ENCODE results near the gene TXNDC9.
"Not testable (repeated sequence)": the region's sequence is repeated elsewhere in the genome, so short reads cannot be mapped to it uniquely, and the experiment has no call there.

Gene TXNDC9

DNA sequence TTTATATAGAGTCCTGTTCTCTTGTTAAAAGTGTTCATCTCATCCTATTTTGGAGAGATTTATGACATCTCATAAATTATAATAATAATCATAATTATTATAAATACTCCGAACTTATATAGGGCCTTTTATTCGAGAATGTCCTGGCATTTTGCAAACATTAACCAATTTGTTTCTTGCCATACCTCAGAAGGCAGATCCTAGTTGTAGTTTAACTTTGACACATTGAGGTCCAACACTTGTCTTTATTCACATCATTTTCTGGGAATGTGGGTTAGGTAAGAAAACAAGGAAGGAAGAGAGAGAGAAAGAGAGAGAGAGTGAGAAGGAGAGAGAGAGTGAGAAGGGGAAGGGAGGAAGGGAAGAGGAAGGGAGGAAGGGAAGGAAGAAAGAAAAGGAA, 35.0 kb downstream of the TXNDC9 start, which contains the start of gene LYG1:
TSS of gene LYG1 (minus strand) at position 101 of the 400 bp plus-strand sequence. CDS start 5,527 bp downstream, outside the sequence.
- H3K4me3 ChIP-seq (ENCODE audit: low read length); H3K27ac ChIP-seq (ENCODE audit: low read depth, low read length): not testable (repeated sequence)

DNA sequence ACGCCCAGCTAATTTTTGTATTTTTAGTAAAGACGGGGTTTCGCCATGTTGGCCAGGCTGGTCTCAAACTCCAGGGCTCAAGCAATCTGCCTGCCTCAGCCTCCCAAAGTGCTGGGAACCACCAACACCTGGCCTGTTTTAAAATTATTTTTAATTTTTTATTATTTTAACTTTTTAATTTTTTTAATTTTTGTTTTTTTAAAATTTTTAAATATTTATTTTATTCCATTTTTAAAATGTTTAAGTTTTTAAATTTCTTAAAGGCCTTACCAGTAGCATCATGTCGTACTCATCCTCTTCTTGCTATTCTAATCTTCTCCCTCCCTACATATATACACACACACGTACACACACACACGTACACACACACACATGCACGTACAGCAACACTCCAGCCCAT, 36.6 kb downstream of the TXNDC9 start:
- H3K4me1 ChIP-seq (ENCODE audit: control insufficient read depth, insufficient read depth, low read length): no peaks in the 10 kb centered on the region
- H3K27me3 ChIP-seq (ENCODE audit: control insufficient read depth, insufficient read depth, low read length): no peaks in the 10 kb centered on the region
- no peak overlapping the region for H3K9ac ChIP-seq (ENCODE audit: low read length)
- H3K4me3 ChIP-seq (ENCODE audit: low read length): no peak overlapping the region
- no peaks in the 10 kb centered on the region for H3K36me3 ChIP-seq (ENCODE audit: control insufficient read depth, insufficient read depth, low read length)
- H3K27ac ChIP-seq (ENCODE audit: low read depth, low read length): no peak overlapping the region

More for the DNA sequence above, 35.0 kb downstream of the TXNDC9 start, which contains the start of gene LYG1:
- H3K36me3 ChIP-seq (ENCODE audit: control insufficient read depth, insufficient read depth, low read length); H3K4me1 ChIP-seq (ENCODE audit: control insufficient read depth, insufficient read depth, low read length); H3K9ac ChIP-seq (ENCODE audit: low read length); H3K27me3 ChIP-seq (ENCODE audit: control insufficient read depth, insufficient read depth, low read length): not testable (repeated sequence)

DNA sequence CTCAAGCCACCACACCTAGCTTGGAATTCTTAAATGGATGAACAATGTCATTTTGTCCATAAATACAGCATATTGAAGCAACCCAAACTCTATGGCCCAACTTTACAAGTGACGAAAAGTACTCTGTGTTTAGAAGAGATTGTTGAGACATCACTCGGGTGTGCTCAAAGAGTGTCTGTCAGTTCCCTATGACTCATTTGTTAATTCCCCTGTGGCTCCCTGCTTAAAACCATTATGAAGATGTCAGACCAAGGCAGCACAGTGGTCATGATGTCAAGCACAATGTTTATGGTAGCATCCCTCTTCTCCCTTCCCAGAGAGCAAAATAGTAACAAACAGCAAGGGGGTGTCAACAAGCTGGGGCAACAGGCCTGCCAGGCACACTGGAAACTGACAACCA, 38.1 kb downstream of the TXNDC9 start:
- H3K36me3 ChIP-seq (ENCODE audit: control insufficient read depth, insufficient read depth, low read length): no peaks in the 10 kb centered on the region
- H3K9ac ChIP-seq (ENCODE audit: low read length): no peak overlapping the region
- H3K27ac ChIP-seq (ENCODE audit: low read depth, low read length): no peak overlapping the region
- no peak overlapping the region for H3K4me3 ChIP-seq (ENCODE audit: low read length)
- H3K4me1 ChIP-seq (ENCODE audit: control insufficient read depth, insufficient read depth, low read length): no peaks in the 10 kb centered on the region
- no peaks in the 10 kb centered on the region for H3K27me3 ChIP-seq (ENCODE audit: control insufficient read depth, insufficient read depth, low read length)

DNA sequence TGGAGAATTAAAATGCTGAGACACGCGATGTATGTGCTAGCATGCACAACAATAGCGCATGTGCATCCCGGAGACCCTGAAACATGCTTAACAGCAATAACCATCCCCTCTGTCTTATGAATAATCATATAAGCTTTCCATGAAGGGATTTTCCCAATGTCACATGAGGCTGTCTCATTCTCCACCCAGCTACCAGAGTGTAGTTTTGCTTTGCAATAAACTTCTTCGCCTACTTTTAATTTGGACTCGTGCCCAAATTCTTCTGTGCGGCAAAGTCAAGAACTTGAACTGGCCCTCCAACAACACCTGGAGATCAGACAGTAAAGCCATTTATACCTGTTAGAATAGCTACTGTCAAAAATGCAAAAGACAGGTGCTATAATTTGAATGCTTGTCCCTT, 50.6 kb downstream of the TXNDC9 start:
- H3K9ac ChIP-seq (ENCODE audit: low read length): no peak overlapping the region
- no peaks in the 10 kb centered on the region for H3K36me3 ChIP-seq (ENCODE audit: control insufficient read depth, insufficient read depth, low read length)
- no peaks in the 10 kb centered on the region for H3K27me3 ChIP-seq (ENCODE audit: control insufficient read depth, insufficient read depth, low read length)
- H3K4me1 ChIP-seq (ENCODE audit: control insufficient read depth, insufficient read depth, low read length): no peaks in the 10 kb centered on the region
- no peak overlapping the region for H3K27ac ChIP-seq (ENCODE audit: low read depth, low read length)
- H3K4me3 ChIP-seq (ENCODE audit: low read length): no peak overlapping the region

DNA sequence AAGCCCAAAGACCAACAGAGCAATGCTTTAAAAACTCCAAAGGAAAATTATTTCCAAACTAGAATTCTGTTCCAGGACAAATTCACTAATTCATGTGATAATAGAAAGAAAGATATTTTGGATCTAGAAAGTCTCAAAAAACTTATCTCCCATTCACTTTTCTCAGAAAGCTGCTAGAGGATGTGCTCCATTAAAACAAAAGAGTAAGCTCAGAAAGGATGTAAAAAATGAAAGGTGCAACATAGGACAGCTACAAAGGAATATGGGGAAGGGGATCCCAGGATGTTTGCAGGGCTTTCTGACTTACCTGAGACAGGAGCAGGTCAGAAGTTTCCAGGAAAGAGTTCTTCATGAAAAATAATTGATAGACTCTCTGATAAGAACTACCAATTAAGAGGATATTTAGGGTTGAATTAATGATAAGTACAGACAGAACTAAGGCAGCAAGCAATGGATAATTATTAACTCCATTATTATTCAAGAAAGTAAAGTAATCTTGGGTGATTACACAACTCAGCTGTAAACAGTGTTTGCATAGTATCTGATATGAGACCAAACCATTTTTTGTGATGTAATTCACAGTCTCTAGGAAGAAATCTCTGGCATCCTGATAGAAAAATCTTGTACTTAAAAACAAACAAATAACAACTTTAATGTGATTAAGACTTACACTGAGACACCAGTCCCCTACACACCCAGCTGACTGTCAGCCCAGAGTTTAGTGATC, 56.0 kb downstream of the TXNDC9 start:
- no peaks in the 10 kb centered on the region for H3K4me1 ChIP-seq (ENCODE audit: control insufficient read depth, insufficient read depth, low read length)

DNA sequence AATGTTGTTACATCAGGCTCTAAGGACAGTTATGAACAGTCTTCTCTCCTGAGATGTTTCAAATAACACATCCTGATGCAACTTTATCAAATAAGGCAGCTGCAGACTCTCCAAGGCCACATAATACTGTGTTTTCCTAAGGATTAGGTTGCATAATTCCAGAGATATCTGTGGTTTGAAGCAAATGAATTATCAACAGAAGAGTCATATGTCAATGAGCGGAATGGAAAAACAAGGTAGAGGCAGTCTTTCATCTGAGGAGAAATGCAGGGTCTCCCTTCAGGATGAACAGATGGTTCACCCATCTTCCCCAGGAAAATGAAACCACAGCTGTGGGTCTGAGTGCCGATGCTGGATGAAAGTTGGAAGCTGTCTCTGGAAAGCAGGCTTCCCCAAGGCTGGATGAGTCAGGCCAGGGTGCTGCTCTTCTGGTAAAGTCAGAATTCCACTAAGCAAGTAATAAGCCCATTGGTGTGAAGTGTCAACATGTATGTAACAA, 57.3 kb downstream of the TXNDC9 start:
- H3K9ac ChIP-seq (ENCODE audit: low read length): no peak overlapping the region
- no peak overlapping the region for H3K27ac ChIP-seq (ENCODE audit: low read depth, low read length)
- H3K27me3 ChIP-seq (ENCODE audit: control insufficient read depth, insufficient read depth, low read length): no peaks in the 10 kb centered on the region
- no peaks in the 10 kb centered on the region for H3K4me1 ChIP-seq (ENCODE audit: control insufficient read depth, insufficient read depth, low read length)
- H3K4me3 ChIP-seq (ENCODE audit: low read length): no peak overlapping the region
- no peaks in the 10 kb centered on the region for H3K36me3 ChIP-seq (ENCODE audit: control insufficient read depth, insufficient read depth, low read length)

More for the DNA sequence above, 56.0 kb downstream of the TXNDC9 start:
- no peaks in the 10 kb centered on the region for H3K27me3 ChIP-seq (ENCODE audit: control insufficient read depth, insufficient read depth, low read length)
- H3K9ac ChIP-seq (ENCODE audit: low read length): no peak overlapping the region
- H3K36me3 ChIP-seq (ENCODE audit: control insufficient read depth, insufficient read depth, low read length): no peaks in the 10 kb centered on the region
- H3K27ac ChIP-seq (ENCODE audit: low read depth, low read length): no peak overlapping the region
- H3K4me3 ChIP-seq (ENCODE audit: low read length): no peak overlapping the region

DNA sequence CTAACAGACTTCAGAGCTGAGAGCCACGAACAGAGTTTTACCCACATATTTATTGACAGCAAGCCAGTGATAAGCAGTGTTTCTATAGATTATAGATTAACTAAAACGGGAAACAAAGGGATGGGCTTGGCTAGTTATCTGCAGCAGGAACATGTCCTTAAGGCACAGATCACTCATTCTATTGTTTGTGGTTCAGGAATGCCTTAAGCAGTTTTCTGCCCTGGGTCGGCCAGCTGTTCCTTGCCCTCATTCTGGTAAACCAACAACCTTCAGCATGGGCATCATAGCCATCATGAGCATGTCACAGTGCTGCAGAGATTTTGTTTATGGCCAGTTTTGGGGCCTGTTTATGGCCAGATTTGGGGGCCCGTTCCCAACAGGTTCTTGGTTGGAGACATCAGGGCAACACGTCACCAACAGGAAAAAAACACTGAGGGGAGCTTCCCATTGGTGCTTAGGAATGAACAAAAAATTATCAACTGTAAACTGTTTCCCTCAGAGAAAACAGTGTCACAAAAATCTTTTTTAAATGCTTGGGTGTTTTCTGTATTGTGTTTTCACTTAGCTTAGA, 57.9 kb downstream of the TXNDC9 start:
- not testable (repeated sequence) for H3K4me1 ChIP-seq (ENCODE audit: control insufficient read depth, insufficient read depth, low read length); H3K27me3 ChIP-seq (ENCODE audit: control insufficient read depth, insufficient read depth, low read length); H3K36me3 ChIP-seq (ENCODE audit: control insufficient read depth, insufficient read depth, low read length); H3K4me3 ChIP-seq (ENCODE audit: low read length); H3K27ac ChIP-seq (ENCODE audit: low read depth, low read length); H3K9ac ChIP-seq (ENCODE audit: low read length)

DNA sequence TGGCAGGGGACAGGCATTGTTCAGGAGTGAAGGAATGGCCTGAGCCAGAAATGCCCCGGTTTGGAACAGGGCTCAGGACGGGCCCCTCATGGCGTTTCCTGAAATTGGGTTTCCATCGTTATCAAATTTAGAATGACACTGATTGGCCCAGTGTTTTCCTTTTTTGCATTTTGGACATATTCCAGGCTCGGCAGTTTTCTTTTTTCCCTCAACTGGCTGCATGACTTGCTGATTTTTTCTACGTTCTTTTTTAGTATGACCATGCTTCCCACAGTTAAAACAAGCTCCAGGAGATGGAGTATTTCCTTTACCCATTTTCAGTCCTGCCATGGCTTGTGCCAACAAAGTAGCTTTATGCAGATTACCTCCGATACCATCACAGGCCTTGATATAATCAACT, 60.3 kb downstream of the TXNDC9 start:
- H3K4me3 ChIP-seq (ENCODE audit: low read length): no peak overlapping the region

More for the DNA sequence above, 60.3 kb downstream of the TXNDC9 start:
- Histone ChIP-seq H3K27ac (ENCODE audit: low read depth, low read length) (no peak overlapping the region), H3K36me3 (ENCODE audit: control insufficient read depth, insufficient read depth, low read length) (no peaks in the 10 kb centered on the region), H3K9ac (ENCODE audit: low read length) (no peak overlapping the region), H3K4me1 (ENCODE audit: control insufficient read depth, insufficient read depth, low read length) (no peaks in the 10 kb centered on the region), H3K27me3 (ENCODE audit: control insufficient read depth, insufficient read depth, low read length) (no peaks in the 10 kb centered on the region)
